PC-3 (cell line): ENCODE measurements around the gene HOXB13. TPM values are rescaled to one million over a fixed set of nuclear protein-coding genes. Genes with fewer than 3 reads are reported as not detected.

Source experiments
- ATAC-seq: fragments of 200-7000 bp; cut with Tn5 transposase; 2 replicates; pipeline ENCODE4 v1.9.1; 2020; ENCODE audit warnings: mild to moderate bottlenecking, moderate library complexity
- BruUV-seq: library from RNA; stranded (reverse); fragments of 400-500 nt; replicated peaks from 2 replicates; lab custom pipeline; 2021; lab: Mats Ljungman, UMichigan
- CTCF ChIA-PET: fragments of 300-600 bp; sonication (Branson Sonifier 250); formaldehyde crosslinking; loops from one replicate; lab custom pipeline; 2022; ENCODE audit warnings: antibody characterized with exemption; lab: Charles Lee
- POLR2A ChIA-PET: fragments of 300-600 bp; sonication (Branson Sonifier 250); formaldehyde crosslinking; loops from one replicate; lab custom pipeline; 2022; ENCODE audit warnings: antibody characterized with exemption; ENCODE audit not compliant: unreplicated experiment; lab: Charles Lee
- DNase-seq: peaks from one replicate; pipeline ENCODE4 v3.0.0-alpha.2; 2015
- H2AFZ ChIP-seq: fragments of 300-600 bp; sonication (generic); 2 replicates; pipeline ENCODE4 v1.6.0; 2016; ENCODE audit warnings: antibody characterized with exemption, low read length
- H3F3A ChIP-seq: fragments of 300-600 bp; sonication (generic); one replicate; pipeline ENCODE4 v1.6.0; 2017; ENCODE audit warnings: antibody characterized with exemption, low read length, control low read depth, mild to moderate bottlenecking; ENCODE audit not compliant: unreplicated experiment
- H3K27ac ChIP-seq: fragments of 300-600 bp; sonication (generic); 2 replicates; pipeline ENCODE4 v1.5.1; 2016; ENCODE audit warnings: mild to moderate bottlenecking, low read length
- H3K27me3 ChIP-seq: fragments of 300-600 bp; sonication (generic); 2 replicates; pipeline ENCODE4 v1.6.1; 2016; ENCODE audit warnings: low read length, mixed read lengths
- H3K36me3 ChIP-seq: fragments of 300-600 bp; sonication (generic); 2 replicates; pipeline ENCODE4 v1.6.1; 2016; ENCODE audit warnings: low read depth, mixed run types, low read length, mixed read lengths
- H3K4me1 ChIP-seq: fragments of 300-600 bp; sonication (generic); 2 replicates; pipeline ENCODE4 v1.5.1; 2016; ENCODE audit warnings: low read length; ENCODE audit not compliant: insufficient read depth
- H3K4me2 ChIP-seq: fragments of 300-600 bp; sonication (generic); 2 replicates; pipeline ENCODE4 v1.6.0; 2016; ENCODE audit warnings: low read length
- H3K4me3 ChIP-seq: fragments of 300-600 bp; sonication (generic); 2 replicates; pipeline ENCODE4 v1.5.1; 2016; ENCODE audit warnings: mild to moderate bottlenecking, low read length, mixed read lengths
- H3K79me2 ChIP-seq: fragments of 300-600 bp; sonication (generic); 2 replicates; pipeline ENCODE4 v1.6.1; 2017; ENCODE audit warnings: low read length, mixed read lengths
- H3K9ac ChIP-seq: fragments of 300-600 bp; sonication (generic); 2 replicates; pipeline ENCODE4 v1.6.0; 2016; ENCODE audit warnings: mild to moderate bottlenecking, low read length
- H3K9me2 ChIP-seq: fragments of 300-600 bp; sonication (generic); replicated peaks from 2 replicates; pipeline ENCODE4 v1.6.1; 2016; ENCODE audit warnings: mixed run types, low read length, mixed read lengths
- H3K9me3 ChIP-seq: fragments of 300-600 bp; sonication (generic); 2 replicates; pipeline ENCODE4 v1.6.1; 2016; ENCODE audit warnings: low read length, mixed read lengths
- H4K20me1 ChIP-seq: fragments of 300-600 bp; sonication (generic); 2 replicates; pipeline ENCODE4 v1.6.1; 2016; ENCODE audit warnings: low read length, mixed read lengths
- EZH2 ChIP-seq: fragments of 300-600 bp; sonication (generic); IDR thresholded peaks from one replicate; pipeline ENCODE4 v1.6.1; 2017; ENCODE audit warnings: antibody characterized with exemption, mild to moderate bottlenecking, low read length; ENCODE audit not compliant: unreplicated experiment
- EZH2phosphoT487 ChIP-seq: fragments of 300-600 bp; sonication (generic); IDR thresholded peaks from 2 replicates; pipeline ENCODE4 v1.6.1; 2018; ENCODE audit warnings: mild to moderate bottlenecking, antibody characterized with exemption, low read length, borderline replicate concordance
- intact Hi-C: fragments of 100-400 bp; cut with micrococcal nuclease; formaldehyde crosslinking; loops from 2 replicates; pipeline ENCODE4 v1.9.0; 2023
- total RNA-seq: library from RNA; depleted of rRNA; stranded (reverse); fragments of >200 nt; gene quantifications from 2 replicates; pipeline ENCODE4 v1.2.3, GENCODE V29; 2014
- TF ChIP-seq, protein P1 (sequence below): fragments of 300-600 bp; sonication (generic); conservative IDR thresholded peaks from 2 replicates; pipeline ENCODE4 v1.5.1; 2017; ENCODE audit warnings: antibody characterized with exemption, low read depth, mild to moderate bottlenecking, low read length

HOXB13 gene
- total RNA-seq, 1 experiment from 2014 or later: 80.8 TPM

- Histone ChIP-seq H3K9ac (peak overlapping the region; percentile 90), H3K9me2 (no peaks in the 10 kb centered on the region), H3K4me3 (peak overlapping the region; percentile 90), H3K4me1 (peaks cover 42% of the 10 kb centered on the region), H3K4me2 (peak overlapping the region; percentile 85), H3K9me3 (no peaks in the 10 kb centered on the region), H3K36me3 (no peaks in the 10 kb centered on the region), H3K27me3 (no peaks in the 10 kb centered on the region), H3K27ac (peak overlapping the region; percentile 91), H4K20me1 (no peaks in the 10 kb centered on the region), H3F3A (peaks cover 8% of the 10 kb centered on the region), H3K79me2 (peaks cover 92% of the 10 kb centered on the region), H2AFZ (peak overlapping the region; percentile 43)
- ATAC-seq (peak; percentile 0; the same call in 1 of the 2 replicates), DNase-seq (peak; percentile 80)
- intact Hi-C loops: loop anchor here (1.0 kb wide), 1 partner anchor 13 kb away; no protein-coding TSS in a partner anchor
- no TSS peak for BruUV-seq
- POLR2A ChIA-PET: interaction anchor here (0.6 kb wide), 2 partner anchors 12 to 54 kb away, joined by 3 read pairs; no protein-coding TSS in a partner anchor
- TF ChIP-seq, protein P1, sequence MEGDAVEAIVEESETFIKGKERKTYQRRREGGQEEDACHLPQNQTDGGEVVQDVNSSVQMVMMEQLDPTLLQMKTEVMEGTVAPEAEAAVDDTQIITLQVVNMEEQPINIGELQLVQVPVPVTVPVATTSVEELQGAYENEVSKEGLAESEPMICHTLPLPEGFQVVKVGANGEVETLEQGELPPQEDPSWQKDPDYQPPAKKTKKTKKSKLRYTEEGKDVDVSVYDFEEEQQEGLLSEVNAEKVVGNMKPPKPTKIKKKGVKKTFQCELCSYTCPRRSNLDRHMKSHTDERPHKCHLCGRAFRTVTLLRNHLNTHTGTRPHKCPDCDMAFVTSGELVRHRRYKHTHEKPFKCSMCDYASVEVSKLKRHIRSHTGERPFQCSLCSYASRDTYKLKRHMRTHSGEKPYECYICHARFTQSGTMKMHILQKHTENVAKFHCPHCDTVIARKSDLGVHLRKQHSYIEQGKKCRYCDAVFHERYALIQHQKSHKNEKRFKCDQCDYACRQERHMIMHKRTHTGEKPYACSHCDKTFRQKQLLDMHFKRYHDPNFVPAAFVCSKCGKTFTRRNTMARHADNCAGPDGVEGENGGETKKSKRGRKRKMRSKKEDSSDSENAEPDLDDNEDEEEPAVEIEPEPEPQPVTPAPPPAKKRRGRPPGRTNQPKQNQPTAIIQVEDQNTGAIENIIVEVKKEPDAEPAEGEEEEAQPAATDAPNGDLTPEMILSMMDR: no peak
- TF ChIP-seq EZH2: no peak
- TF ChIP-seq EZH2phosphoT487: no peak
- CTCF ChIA-PET: interaction anchor here (0.6 to 5.0 kb wide), 7 partner anchors 21 to 153 kb away, joined by 3 to 76 read pairs (median 7); no protein-coding TSS in a partner anchor
These were observed 3.1 kb downstream of the HOXB13 start for GRCh38 chr17:48725288-48726064.

DNA sequence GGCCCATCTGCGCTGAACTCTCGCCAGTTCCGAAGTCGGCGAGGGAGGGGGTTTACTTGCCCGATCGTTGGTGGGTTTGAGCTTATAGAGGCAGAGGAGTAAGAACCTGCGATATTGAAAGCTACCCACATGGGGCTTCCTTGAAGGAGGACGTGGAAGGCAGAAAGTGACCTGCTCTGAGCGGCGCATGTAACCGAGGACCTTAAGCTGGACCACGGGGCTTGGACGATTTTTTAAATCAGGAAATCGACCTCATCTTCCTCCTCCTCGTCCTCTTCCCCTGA lies 3.6 kb downstream of the HOXB13 start:
- peaks cover 8% of the 10 kb centered on the region for H3F3A ChIP-seq
- no TSS peak for BruUV-seq
- TF ChIP-seq EZH2phosphoT487: no peak
- no peak for TF ChIP-seq EZH2
- TF ChIP-seq, protein P1: no peak
- H4K20me1 ChIP-seq: no peaks in the 10 kb centered on the region
- ChIA-PET CTCF (interaction anchor here (0.6 to 5.0 kb wide), 10 partner anchors 22 to 307 kb away, joined by 3 to 76 read pairs (median 5); no protein-coding TSS in a partner anchor), POLR2A (interaction anchor here (0.6 kb wide), 1 partner anchor 53 kb away, joined by 3 read pairs; no protein-coding TSS in a partner anchor)
- DNase-seq (peak; percentile 57), ATAC-seq (no peak)
- no peaks in the 10 kb centered on the region for H3K36me3 ChIP-seq
- H3K9ac ChIP-seq: peak overlapping the region; percentile 90
- no peaks in the 10 kb centered on the region for H3K9me2 ChIP-seq
- H3K4me2 ChIP-seq: peak overlapping the region; percentile 85
- intact Hi-C loops: no loop called here
- H2AFZ ChIP-seq: peak overlapping the region; percentile 43
- peaks cover 92% of the 10 kb centered on the region for H3K79me2 ChIP-seq
- H3K27me3 ChIP-seq: no peaks in the 10 kb centered on the region
- H3K4me1 ChIP-seq: peaks cover 44% of the 10 kb centered on the region
- peak overlapping the region; percentile 90 for H3K4me3 ChIP-seq
- peak overlapping the region; percentile 91 for H3K27ac ChIP-seq
- H3K9me3 ChIP-seq: no peaks in the 10 kb centered on the region
